Thyroid gland (tissue), 4 donors: Measurements from ENCODE around the gene CYP46A1.

ENCODE experiments used
- POLR2A ChIP-seq, 2 donors: fragments of 450-650 bp; IDR thresholded peaks; one replicate each; pipeline ENCODE4 v1.6.1; 2017; ENCODE audit warnings: antibody characterized with exemption in 2 of 2, mild to moderate bottlenecking in 2 of 2, moderate library complexity in 1 of 2
- TF ChIP-seq, protein P1 (sequence below), 6 experiments: fragments of 200-600 bp in 3 of 6; fragments of 450-650 bp in 3 of 6; sonication (generic) in 3 of 6; IDR thresholded peaks; one replicate each; pipeline ENCODE4 v1.5.1; 2016 to 2019; ENCODE audit warnings: antibody characterized with exemption in 6 of 6, mild to moderate bottlenecking in 2 of 6, inconsistent platforms in 1 of 6, moderate library complexity in 1 of 6

- TF ChIP-seq, protein P1, sequence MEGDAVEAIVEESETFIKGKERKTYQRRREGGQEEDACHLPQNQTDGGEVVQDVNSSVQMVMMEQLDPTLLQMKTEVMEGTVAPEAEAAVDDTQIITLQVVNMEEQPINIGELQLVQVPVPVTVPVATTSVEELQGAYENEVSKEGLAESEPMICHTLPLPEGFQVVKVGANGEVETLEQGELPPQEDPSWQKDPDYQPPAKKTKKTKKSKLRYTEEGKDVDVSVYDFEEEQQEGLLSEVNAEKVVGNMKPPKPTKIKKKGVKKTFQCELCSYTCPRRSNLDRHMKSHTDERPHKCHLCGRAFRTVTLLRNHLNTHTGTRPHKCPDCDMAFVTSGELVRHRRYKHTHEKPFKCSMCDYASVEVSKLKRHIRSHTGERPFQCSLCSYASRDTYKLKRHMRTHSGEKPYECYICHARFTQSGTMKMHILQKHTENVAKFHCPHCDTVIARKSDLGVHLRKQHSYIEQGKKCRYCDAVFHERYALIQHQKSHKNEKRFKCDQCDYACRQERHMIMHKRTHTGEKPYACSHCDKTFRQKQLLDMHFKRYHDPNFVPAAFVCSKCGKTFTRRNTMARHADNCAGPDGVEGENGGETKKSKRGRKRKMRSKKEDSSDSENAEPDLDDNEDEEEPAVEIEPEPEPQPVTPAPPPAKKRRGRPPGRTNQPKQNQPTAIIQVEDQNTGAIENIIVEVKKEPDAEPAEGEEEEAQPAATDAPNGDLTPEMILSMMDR (IDR thresholded peaks at IDR 0.05): no peak
- TF ChIP-seq POLR2A (IDR thresholded peaks at IDR 0.05): no peak
Measured at GRCh38 chr14:99754141-99755067, 70.3 kb downstream of the CYP46A1 start.
